ENCODE results near the gene PLD1.

The PLD1 gene

GRCh38 chr3:171556574-171557145 is 253.6 kb downstream of the PLD1 start:
- DNase-seq, result peak; percentile 72

- DNase-seq, result no peak
Observed at GRCh38 chr3:171556148-171556547, 254.1 kb downstream of the PLD1 start.

GRCh38 chr3:171553086-171553485 is 257.2 kb downstream of the PLD1 start:
- DNase-seq, result no peak

- DNase-seq, result no peak
Observed at GRCh38 chr3:171552531-171552930, 257.8 kb downstream of the PLD1 start.

- no peak for DNase-seq
Observed at GRCh38 chr3:171551296-171551695, 259.0 kb downstream of the PLD1 start.

Data from DMS 273 treated with DMSO at 0.1 percent for 48 hours (cell line).